GM10248 (cell line): ENCODE measurements around the gene UGT1A6.

Experiments
- CTCF ChIA-PET: fragments of 300-600 bp; sonication (Branson Sonifier 250); formaldehyde crosslinking; extraction: SDS; loops from one replicate; lab custom pipeline; 2021; ENCODE audit warnings: antibody characterized with exemption; lab: Yijun Ruan, JAX
- POLR2A ChIA-PET: fragments of 350-650 bp; sonication (Branson Sonifier 250); formaldehyde crosslinking; extraction: SDS; loops from one replicate; lab custom pipeline; 2020; ENCODE audit warnings: antibody characterized with exemption; lab: Yijun Ruan, JAX
- DNase-seq: peaks from one replicate; pipeline ENCODE4 v3.0.0; 2012; ENCODE audit errors: extremely low spot score
- TF ChIP-seq, protein P1 (sequence below): IDR thresholded peaks from 2 replicates; pipeline ENCODE4 v1.5.1; 2012; ENCODE audit warnings: mild to moderate bottlenecking, low read depth; ENCODE audit errors: extremely low read depth, missing control alignments, control extremely low read depth

UGT1A6 gene

DNA sequence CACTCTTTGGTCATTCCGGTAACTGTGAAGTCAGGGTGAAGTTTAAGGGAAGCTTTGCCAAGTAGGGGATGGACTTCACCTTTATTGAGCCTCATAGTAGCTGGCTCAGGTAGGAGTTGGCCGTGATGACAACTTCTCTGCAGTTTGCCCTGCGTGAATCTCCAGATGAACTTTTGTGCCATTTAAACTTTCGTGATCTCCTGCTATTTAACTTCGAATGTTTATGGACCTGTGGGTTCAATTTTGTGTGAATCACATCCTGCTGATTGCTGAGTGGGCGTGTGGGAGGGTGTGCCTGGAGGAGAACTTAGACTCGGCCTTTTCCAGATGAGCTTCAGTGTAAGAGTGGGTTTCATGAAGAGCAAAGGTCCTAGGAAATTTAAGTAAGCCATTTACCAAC lies 71.6 kb downstream of the UGT1A6 start:
- TF ChIP-seq, protein P1, sequence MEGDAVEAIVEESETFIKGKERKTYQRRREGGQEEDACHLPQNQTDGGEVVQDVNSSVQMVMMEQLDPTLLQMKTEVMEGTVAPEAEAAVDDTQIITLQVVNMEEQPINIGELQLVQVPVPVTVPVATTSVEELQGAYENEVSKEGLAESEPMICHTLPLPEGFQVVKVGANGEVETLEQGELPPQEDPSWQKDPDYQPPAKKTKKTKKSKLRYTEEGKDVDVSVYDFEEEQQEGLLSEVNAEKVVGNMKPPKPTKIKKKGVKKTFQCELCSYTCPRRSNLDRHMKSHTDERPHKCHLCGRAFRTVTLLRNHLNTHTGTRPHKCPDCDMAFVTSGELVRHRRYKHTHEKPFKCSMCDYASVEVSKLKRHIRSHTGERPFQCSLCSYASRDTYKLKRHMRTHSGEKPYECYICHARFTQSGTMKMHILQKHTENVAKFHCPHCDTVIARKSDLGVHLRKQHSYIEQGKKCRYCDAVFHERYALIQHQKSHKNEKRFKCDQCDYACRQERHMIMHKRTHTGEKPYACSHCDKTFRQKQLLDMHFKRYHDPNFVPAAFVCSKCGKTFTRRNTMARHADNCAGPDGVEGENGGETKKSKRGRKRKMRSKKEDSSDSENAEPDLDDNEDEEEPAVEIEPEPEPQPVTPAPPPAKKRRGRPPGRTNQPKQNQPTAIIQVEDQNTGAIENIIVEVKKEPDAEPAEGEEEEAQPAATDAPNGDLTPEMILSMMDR: no peak
- DNase-seq: no peak
- CTCF ChIA-PET: no interaction called here
- POLR2A ChIA-PET: no interaction called here

DNA sequence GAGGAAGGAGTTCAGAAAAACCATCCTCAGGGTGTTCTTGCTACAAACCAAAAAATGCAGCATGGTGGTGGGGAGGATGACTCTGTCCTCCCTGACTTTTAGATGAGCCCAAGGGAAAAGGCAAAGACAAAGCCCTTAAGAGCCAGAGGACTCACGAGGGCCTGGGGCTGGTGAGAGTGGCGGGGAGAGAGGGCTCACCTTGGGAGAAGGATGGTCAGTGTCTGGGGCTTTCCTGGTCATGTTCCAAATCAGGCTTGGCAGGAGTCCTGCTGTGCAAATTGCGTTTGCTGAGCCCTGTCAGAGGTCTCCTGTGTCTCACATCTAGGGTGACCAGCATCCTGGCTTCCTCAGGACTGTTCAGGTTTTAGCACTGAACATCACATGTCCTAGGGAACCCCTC lies 72.1 kb downstream of the UGT1A6 start:
- POLR2A ChIA-PET: no interaction called here
- TF ChIP-seq, protein P1: no peak
- DNase-seq: no peak
- CTCF ChIA-PET: no interaction called here

DNA sequence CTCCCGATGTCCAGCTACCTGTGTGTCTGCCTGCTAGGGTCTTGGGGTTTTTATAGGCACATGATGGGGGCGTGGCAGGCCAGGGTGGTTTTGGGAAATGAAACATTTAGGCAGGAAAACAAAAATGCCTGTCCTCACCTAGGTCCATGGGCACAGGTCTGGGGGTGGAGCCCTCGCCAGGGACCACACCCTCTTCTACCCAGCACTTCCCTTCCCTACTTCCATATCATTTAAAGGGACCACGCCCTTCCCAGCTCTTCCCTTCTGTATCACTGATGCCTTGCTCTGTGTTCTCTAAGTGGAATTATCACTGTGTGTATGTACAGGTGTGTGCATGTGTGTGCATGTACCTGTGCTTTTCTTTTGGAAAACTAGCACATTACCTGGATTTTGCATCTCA lies 73.7 kb downstream of the UGT1A6 start:
- ChIA-PET POLR2A (no interaction called here), CTCF (interaction anchor here (1.1 kb wide), 1 partner anchor 13 kb away, joined by 3 read pairs; no protein-coding TSS in a partner anchor)
- TF ChIP-seq, protein P1: no peak
- DNase-seq: no peak

DNA sequence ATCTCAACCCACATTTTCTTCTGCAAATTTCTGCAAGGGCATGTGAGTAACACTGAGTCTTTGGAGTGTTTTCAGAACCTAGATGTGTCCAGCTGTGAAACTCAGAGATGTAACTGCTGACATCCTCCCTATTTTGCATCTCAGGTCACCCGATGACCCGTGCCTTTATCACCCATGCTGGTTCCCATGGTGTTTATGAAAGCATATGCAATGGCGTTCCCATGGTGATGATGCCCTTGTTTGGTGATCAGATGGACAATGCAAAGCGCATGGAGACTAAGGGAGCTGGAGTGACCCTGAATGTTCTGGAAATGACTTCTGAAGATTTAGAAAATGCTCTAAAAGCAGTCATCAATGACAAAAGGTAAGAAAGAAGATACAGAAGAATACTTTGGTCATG lies 75.4 kb downstream of the UGT1A6 start:
- POLR2A ChIA-PET: no interaction called here
- CTCF ChIA-PET: no interaction called here
- TF ChIP-seq, protein P1: no peak
- no peak for DNase-seq

DNA sequence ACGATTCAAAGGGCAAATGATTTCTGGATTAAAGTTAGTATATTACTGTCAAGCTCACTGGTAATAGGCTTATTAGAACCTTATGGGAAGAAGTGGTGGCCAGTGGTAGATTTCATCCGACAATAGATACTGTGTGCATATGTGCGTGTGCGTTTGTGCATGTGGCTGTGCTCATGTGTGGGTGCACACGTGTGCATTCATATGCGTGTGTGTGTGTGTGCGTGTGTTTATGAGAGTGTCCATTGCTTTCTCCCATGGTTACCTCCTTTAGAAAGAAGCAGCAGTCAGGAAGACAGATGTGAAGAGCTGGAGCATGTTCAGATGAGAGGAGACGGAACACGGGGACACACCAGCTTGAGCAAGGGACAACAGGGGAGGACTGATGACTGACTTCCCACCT lies 76.6 kb downstream of the UGT1A6 start:
- DNase-seq: no peak
- POLR2A ChIA-PET: no interaction called here
- CTCF ChIA-PET: no interaction called here
- TF ChIP-seq, protein P1: no peak

DNA sequence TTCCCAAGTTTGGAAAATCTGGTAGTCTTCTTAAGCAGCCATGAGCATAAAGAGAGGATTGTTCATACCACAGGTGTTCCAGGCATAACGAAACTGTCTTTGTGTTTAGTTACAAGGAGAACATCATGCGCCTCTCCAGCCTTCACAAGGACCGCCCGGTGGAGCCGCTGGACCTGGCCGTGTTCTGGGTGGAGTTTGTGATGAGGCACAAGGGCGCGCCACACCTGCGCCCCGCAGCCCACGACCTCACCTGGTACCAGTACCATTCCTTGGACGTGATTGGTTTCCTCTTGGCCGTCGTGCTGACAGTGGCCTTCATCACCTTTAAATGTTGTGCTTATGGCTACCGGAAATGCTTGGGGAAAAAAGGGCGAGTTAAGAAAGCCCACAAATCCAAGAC lies 79.5 kb downstream of the UGT1A6 start:
- ChIA-PET POLR2A (no interaction called here), CTCF (no interaction called here)
- no peak for DNase-seq
- TF ChIP-seq, protein P1: no peak

DNA sequence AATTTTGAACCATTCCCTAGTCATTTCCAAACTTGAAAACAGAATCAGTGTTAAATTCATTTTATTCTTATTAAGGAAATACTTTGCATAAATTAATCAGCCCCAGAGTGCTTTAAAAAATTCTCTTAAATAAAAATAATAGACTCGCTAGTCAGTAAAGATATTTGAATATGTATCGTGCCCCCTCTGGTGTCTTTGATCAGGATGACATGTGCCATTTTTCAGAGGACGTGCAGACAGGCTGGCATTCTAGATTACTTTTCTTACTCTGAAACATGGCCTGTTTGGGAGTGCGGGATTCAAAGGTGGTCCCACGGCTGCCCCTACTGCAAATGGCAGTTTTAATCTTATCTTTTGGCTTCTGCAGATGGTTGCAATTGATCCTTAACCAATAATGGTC lies 79.9 kb downstream of the UGT1A6 start:
- no peak for DNase-seq
- ChIA-PET CTCF (no interaction called here), POLR2A (no interaction called here)
- TF ChIP-seq, protein P1: no peak
